Nephron (organoid): ENCODE measurements around the gene CRTC1.

Experiments used
- H3K27ac Mint-ChIP-seq, 3 experiments: 2 replicates each; pipeline ENCODE4 v1.8.0; 2020; ENCODE audit warnings: mixed read lengths in 3 of 3, mild to moderate bottlenecking in 2 of 3, moderate library complexity in 1 of 3
- H3K27me3 Mint-ChIP-seq: 2 replicates; pipeline ENCODE4 v1.8.0; 2021; ENCODE audit warnings: low read depth, mild to moderate bottlenecking, moderate library complexity, mixed read lengths
- H3K36me3 Mint-ChIP-seq: 2 replicates; pipeline ENCODE4 v1.8.0; 2020; ENCODE audit warnings: low read depth, mixed read lengths
- H3K4me1 Mint-ChIP-seq: 2 replicates; pipeline ENCODE4 v1.8.0; 2020; ENCODE audit warnings: mixed read lengths
- H3K4me3 Mint-ChIP-seq, 3 experiments: 2 replicates each; pipeline ENCODE4 v1.8.0; 2020; ENCODE audit warnings: mild to moderate bottlenecking in 3 of 3, mixed read lengths in 3 of 3, moderate library complexity in 2 of 3
- H3K9me3 Mint-ChIP-seq: 2 replicates; pipeline ENCODE4 v1.8.0; 2020; ENCODE audit warnings: mixed read lengths
- TF ChIP-seq, protein P1 (sequence below), 3 experiments: fragments of 200-600 bp; sonication (generic); IDR thresholded peaks; one replicate each; pipeline ENCODE4 v1.5.0; 2021; ENCODE audit warnings: antibody characterized with exemption in 3 of 3; ENCODE audit not compliant: unreplicated experiment in 3 of 3

CRTC1 gene

DNA sequence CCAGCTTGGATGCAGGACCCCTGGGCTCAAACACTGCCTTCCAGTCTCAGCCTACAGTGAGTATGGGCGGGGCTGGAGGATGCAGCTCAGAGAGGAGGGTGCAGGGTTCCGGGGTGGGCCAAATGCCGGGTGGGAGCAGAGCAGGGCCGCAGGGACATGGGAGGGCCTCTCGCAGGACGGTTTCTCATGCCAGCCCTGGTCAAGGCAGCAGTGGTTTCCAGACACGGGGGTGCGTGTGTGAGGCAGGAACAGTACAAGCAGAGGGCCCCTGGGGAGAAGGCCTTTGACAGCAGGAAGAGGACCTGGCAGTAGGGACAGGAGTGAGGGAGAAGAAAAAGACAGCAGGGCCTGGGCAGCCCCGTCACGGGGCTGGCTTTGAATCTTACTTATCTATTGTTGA, 34.1 kb downstream of the CRTC1 start:
- Mint-ChIP-seq H3K27ac (no peak overlapping the region), H3K9me3 (no peaks in the 10 kb centered on the region), H3K4me1 (peaks cover 14% of the 10 kb centered on the region), H3K4me3 (no peak overlapping the region), H3K36me3 (peaks cover 12% of the 10 kb centered on the region), H3K27me3 (no peaks in the 10 kb centered on the region)
- TF ChIP-seq, protein P1, sequence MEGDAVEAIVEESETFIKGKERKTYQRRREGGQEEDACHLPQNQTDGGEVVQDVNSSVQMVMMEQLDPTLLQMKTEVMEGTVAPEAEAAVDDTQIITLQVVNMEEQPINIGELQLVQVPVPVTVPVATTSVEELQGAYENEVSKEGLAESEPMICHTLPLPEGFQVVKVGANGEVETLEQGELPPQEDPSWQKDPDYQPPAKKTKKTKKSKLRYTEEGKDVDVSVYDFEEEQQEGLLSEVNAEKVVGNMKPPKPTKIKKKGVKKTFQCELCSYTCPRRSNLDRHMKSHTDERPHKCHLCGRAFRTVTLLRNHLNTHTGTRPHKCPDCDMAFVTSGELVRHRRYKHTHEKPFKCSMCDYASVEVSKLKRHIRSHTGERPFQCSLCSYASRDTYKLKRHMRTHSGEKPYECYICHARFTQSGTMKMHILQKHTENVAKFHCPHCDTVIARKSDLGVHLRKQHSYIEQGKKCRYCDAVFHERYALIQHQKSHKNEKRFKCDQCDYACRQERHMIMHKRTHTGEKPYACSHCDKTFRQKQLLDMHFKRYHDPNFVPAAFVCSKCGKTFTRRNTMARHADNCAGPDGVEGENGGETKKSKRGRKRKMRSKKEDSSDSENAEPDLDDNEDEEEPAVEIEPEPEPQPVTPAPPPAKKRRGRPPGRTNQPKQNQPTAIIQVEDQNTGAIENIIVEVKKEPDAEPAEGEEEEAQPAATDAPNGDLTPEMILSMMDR (IDR thresholded peaks at IDR 0.05; ENCODE audit: unreplicated experiment in 3 of 3): no peak

DNA sequence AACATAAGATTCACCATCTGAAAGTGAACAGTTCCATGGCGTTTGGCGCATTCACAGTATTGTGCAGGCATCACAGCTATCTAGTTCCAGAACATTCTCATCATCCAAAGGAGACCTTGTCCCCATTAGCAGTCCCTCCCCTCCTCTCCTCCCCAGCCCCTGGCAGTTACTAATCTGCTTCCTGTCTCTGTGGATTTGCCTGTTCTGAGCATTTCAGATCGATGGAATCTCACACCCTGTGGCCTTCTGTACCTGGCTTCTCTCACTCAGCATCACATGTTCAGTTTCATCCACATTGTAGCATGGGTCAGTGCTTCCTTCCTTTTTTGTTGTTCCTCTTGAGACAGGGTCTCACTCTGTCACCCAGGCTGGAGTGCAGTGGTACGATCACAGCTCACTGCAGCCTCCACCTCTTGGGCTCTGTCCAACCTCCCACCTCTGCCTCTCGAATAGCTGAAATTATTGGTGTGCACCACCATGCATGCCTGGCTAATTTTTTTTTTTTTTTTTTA, 34.6 kb downstream of the CRTC1 start:
- Mint-ChIP-seq H3K9me3 (no peaks in the 10 kb centered on the region), H3K4me1 (peaks cover 10% of the 10 kb centered on the region), H3K36me3 (peaks cover 14% of the 10 kb centered on the region), H3K27me3 (no peaks in the 10 kb centered on the region), H3K27ac (no peak overlapping the region), H3K4me3 (no peak overlapping the region)
- TF ChIP-seq, protein P1 (IDR thresholded peaks at IDR 0.05; ENCODE audit: unreplicated experiment in 3 of 3): no peak

DNA sequence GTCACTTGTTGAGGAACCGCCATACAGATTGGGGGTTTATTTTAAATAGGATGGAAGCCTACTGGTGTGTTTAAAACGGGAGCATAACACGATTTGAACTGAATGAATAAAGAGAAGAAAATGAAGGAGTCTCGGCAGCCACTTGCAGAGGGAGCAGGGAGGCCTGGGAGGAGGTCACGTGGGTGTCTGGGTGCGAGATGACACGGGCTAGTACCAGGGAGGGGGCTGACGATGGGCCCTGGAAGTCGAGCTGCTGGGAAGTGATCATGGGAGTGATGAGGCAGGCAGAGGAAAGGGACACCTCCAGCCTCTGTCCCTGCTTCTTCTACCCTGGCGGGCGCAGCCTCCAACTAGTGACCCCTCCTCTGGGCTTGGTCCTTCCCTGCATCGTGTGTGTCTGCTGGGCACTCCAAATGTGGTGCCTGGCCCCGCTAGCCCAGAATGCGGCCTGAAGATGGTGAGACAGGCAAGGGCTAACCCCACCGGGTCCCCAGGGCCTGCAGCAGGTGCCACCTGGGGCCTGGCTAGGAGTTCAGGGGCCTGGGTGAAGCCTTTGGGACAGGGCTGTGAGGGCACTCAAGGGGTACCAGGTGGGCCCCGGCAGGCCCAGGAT, 35.5 kb downstream of the CRTC1 start:
- Mint-ChIP-seq H3K4me3 (no peak overlapping the region), H3K36me3 (peaks cover 14% of the 10 kb centered on the region), H3K27me3 (no peaks in the 10 kb centered on the region), H3K4me1 (peaks cover 12% of the 10 kb centered on the region), H3K9me3 (no peaks in the 10 kb centered on the region), H3K27ac (no peak overlapping the region)
- TF ChIP-seq, protein P1 (IDR thresholded peaks at IDR 0.05; ENCODE audit: unreplicated experiment in 3 of 3): no peak

DNA sequence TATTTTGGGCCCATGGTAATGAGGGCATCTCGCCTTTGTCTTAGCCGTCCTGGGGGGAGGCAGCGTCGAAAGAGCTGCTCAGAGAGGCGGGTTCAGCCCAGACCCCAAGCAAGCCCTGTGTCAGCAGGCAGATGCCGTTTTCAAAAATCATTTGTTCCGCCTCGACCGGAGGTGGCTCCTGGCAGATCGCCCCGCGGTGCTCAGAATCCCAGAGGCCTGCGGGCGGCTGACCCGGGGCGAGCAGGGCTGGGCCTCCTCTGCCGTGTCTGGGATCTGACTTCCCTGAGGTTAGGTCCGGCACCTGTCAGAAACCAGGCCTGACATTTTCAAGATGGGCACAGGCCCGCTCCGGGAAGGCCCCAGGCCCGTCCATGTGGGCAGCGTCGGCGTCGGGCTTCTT, 36.1 kb downstream of the CRTC1 start:
- Mint-ChIP-seq H3K27me3 (no peaks in the 10 kb centered on the region), H3K27ac (no peak overlapping the region), H3K9me3 (no peaks in the 10 kb centered on the region), H3K4me3 (no peak overlapping the region), H3K4me1 (peaks cover 17% of the 10 kb centered on the region), H3K36me3 (peaks cover 14% of the 10 kb centered on the region)
- TF ChIP-seq, protein P1 (IDR thresholded peaks at IDR 0.05; ENCODE audit: unreplicated experiment in 3 of 3): no peak

DNA sequence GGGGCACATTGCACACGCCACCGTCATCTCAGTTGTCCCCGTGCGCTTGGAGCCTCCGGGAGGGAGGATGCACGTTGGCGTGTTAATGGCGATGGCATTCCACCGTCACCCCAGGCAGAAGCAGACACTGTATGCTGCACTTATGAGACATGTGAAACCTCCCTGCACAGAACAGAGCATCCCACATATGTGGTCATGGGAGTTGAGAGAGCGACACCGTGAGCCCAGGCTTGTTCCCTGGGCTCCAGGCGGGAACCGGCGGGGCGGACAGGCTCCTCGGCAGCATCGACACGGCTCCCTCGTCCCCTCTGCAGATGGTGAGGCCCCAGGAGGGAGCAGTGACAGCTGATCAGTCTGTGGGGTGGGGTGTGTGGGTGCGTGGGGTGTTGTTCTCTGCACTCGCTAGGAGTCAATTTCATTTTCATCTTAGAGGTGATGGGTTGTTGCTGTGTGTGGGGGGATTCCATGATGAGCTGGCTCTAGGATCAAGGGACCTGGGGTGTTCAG, 40.4 kb downstream of the CRTC1 start:
- peaks cover 8% of the 10 kb centered on the region for H3K36me3 Mint-ChIP-seq
- no peak overlapping the region for H3K4me3 Mint-ChIP-seq
- H3K9me3 Mint-ChIP-seq: no peaks in the 10 kb centered on the region
- no peaks in the 10 kb centered on the region for H3K27me3 Mint-ChIP-seq
- no peak overlapping the region for H3K27ac Mint-ChIP-seq
- peaks cover 19% of the 10 kb centered on the region for H3K4me1 Mint-ChIP-seq
- TF ChIP-seq, protein P1 (IDR thresholded peaks at IDR 0.05; ENCODE audit: unreplicated experiment in 3 of 3): no peak
